ENCODE results near the gene WDR11. TPM values are rescaled to one million over a fixed set of nuclear protein-coding genes. Genes with fewer than 3 reads are reported as not detected.

WDR11 gene
- total and polyA plus RNA-seq, 10 donors = 28.5 to 94.6 (median 76.1) TPM

DNA sequence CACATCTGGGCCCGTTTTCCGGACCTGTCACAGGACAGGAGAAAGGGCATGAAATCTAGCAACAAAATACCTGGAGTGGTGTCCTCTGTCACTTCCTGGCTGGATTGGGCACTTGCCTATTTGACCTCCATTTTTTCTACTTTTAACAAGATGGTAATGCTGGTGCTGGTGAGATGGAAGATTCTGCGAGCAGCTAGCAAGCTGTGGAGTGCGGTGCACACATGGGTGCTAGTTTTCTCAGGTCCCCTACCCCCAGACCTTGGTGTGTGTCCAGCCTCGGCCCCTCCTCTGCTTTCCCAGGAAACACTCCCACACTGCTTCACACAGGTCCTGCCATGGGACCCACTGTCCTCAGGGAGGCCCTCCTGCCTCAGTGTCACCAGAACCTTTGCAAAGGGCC is 87.7 kb downstream of the WDR11 start:
- intact Hi-C loops (cut with DNase I; ENCODE audit: low total_unique reads) = no loop called here
- H3K4me1 ChIP-seq = peaks cover 0 to 10% (median 7%) of the 10 kb centered on the region in 6 donors
- WGBS, 5 donors = 90 to 93% (median 91%) methylated on average over 5 of the region's 5 CpGs
- H3K27me3 ChIP-seq (replicated peaks in 1 of 7) = peaks cover 0 to 38% (median 0%) of the 10 kb centered on the region in 7 donors
- TF ChIP-seq POLR2A (IDR thresholded peaks at IDR 0.05) = no peak
- H3K27ac ChIP-seq = no peak overlapping the region
- H3K9me3 ChIP-seq = peaks cover 0 to 10% (median 0%) of the 10 kb centered on the region in 8 donors
- H3K36me3 ChIP-seq = no peaks in the 10 kb centered on the region
- no peak for DNase-seq
- no peak overlapping the region for H3K4me3 ChIP-seq

DNA sequence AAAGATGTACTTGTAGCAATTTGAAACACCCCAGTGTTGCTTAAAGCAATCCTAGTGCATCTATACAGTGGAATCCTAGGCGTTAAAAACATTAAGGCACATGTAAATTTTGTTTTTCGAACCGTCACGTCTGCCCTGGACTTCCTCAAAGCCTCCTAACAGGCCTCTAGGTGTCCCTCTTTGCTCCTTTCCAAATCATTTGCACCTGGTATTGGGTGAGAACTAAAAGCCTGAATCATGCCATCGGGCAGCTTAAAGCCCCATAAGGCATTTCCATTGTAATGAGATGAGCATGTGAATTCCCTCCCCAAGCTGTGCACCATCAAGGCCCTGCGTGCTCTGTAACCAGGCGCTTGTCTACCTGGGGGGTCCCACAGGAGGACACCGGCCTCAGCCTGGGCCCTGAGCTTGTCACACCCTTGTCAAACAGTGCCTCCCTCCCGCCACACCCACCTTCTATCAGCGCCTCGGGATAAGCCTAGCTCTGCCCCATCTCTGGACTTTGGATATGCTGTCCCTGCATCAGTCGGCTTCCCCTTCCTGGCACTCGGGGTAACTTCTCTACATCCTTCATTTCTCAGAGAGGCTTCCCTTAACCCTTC is 89.2 kb downstream of the WDR11 start:
- peaks cover 0 to 10% (median 7%) of the 10 kb centered on the region in 6 donors for H3K4me1 ChIP-seq
- H3K9me3 ChIP-seq = peaks cover 0 to 10% (median 0%) of the 10 kb centered on the region in 8 donors
- DNase-seq = no peak
- H3K4me3 ChIP-seq = no peak overlapping the region
- H3K27me3 ChIP-seq (replicated peaks in 1 of 7) = peaks cover 0 to 38% (median 0%) of the 10 kb centered on the region in 7 donors
- H3K36me3 ChIP-seq = no peaks in the 10 kb centered on the region
- 53 to 70% (median 57%) methylated on average over 13 of the region's 13 CpGs for WGBS, 5 donors
- TF ChIP-seq POLR2A (IDR thresholded peaks at IDR 0.05) = no peak
- TF ChIP-seq, protein P1, sequence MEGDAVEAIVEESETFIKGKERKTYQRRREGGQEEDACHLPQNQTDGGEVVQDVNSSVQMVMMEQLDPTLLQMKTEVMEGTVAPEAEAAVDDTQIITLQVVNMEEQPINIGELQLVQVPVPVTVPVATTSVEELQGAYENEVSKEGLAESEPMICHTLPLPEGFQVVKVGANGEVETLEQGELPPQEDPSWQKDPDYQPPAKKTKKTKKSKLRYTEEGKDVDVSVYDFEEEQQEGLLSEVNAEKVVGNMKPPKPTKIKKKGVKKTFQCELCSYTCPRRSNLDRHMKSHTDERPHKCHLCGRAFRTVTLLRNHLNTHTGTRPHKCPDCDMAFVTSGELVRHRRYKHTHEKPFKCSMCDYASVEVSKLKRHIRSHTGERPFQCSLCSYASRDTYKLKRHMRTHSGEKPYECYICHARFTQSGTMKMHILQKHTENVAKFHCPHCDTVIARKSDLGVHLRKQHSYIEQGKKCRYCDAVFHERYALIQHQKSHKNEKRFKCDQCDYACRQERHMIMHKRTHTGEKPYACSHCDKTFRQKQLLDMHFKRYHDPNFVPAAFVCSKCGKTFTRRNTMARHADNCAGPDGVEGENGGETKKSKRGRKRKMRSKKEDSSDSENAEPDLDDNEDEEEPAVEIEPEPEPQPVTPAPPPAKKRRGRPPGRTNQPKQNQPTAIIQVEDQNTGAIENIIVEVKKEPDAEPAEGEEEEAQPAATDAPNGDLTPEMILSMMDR (IDR thresholded peaks at IDR 0.05 in 8 of 11, conservative IDR thresholded peaks at IDR 0.05 in 3 of 11) = no peak
- no peak for TF ChIP-seq POLR2AphosphoS5 (IDR thresholded peaks at IDR 0.05)
- H3K27ac ChIP-seq = no peak overlapping the region
- intact Hi-C loops (cut with DNase I; ENCODE audit: low total_unique reads) = loop anchor here (5.0 kb wide), 2 partner anchors 797 to 957 kb away; no protein-coding TSS in a partner anchor

DNA sequence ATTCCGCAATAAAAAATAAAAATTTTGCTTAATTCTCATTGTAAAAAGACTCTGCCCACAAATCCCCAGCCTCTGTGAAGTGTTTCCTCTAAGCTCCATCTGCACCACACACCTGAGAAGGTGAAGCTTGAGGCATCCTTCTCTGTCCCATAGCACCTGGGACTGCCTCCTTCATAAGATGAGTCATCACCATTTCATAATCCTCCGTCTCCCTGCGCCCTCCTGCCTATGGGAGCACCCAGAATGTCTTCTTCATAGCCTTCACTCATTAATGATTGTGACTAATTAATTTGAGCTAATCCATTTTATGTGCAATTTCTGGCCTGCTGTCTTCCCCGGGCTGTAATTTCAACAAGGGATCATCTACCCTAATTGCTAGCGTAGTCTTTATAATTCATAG is 90.3 kb downstream of the WDR11 start:
- Histone ChIP-seq H3K27ac (no peak overlapping the region), H3K27me3 (replicated peaks in 1 of 7) (peaks cover 0 to 38% (median 0%) of the 10 kb centered on the region in 7 donors), H3K4me3 (no peak overlapping the region), H3K4me1 (peaks cover 0 to 10% (median 7%) of the 10 kb centered on the region in 6 donors), H3K9me3 (peaks cover 0 to 6% (median 0%) of the 10 kb centered on the region in 8 donors), H3K36me3 (no peaks in the 10 kb centered on the region)
- TF ChIP-seq, protein P1 (IDR thresholded peaks at IDR 0.05 in 8 of 11, conservative IDR thresholded peaks at IDR 0.05 in 3 of 11) = no peak
- TF ChIP-seq POLR2A (IDR thresholded peaks at IDR 0.05) (no peak), POLR2AphosphoS5 (IDR thresholded peaks at IDR 0.05) (no peak)
- DNase-seq = no peak
- WGBS, 5 donors = 79 to 94% (median 86%) methylated on average over 1 to 5 of the region's 5 CpGs
- intact Hi-C loops (cut with DNase I; ENCODE audit: low total_unique reads) = loop anchor here (5.0 kb wide), 2 partner anchors 796 to 956 kb away; no protein-coding TSS in a partner anchor

DNA sequence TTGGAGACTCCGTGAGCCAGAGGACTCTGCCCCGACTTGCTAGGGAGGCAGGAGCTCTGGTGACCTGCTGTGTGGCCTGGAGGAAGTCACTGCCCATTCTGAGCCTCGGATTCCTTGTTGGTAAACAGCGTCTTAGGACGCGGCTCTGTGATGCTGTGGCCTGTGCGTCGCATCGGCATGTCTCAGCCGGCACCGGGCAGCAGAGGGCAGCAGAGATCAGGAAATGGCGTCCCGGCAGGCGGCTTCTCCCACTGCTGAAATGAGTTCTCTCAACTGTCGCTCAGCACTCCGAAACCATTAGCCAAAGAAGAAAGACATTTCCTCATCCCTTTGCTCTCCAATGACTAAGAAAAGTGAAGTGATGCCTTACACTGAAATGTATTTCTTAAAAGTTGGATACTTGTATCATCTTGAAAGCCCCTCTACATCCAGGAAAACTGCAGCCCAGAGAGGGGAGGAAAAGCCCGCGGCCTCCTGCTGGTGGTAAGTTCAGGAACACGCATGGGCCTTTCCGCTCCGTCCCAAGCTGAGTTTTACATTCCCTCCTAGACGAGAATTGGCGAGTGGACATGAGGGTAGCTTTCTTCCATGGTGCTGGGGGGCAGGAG is 91.7 kb downstream of the WDR11 start:
- DNase-seq = peak; percentile 90
- Histone ChIP-seq H3K36me3 (no peaks in the 10 kb centered on the region), H3K9me3 (no peaks in the 10 kb centered on the region), H3K27ac (no peak overlapping the region), H3K4me1 (peaks cover 0 to 10% (median 7%) of the 10 kb centered on the region in 6 donors), H3K27me3 (replicated peaks in 1 of 7) (peaks cover 0 to 46% (median 0%) of the 10 kb centered on the region in 7 donors), H3K4me3 (peak overlapping the region in 1 of 8 donors; percentile 21)
- intact Hi-C loops (cut with DNase I; ENCODE audit: low total_unique reads) = loop anchor here (5.0 kb wide), 2 partner anchors 794 to 954 kb away; no protein-coding TSS in a partner anchor
- no peak for TF ChIP-seq POLR2A (IDR thresholded peaks at IDR 0.05)
- TF ChIP-seq, protein P1 (IDR thresholded peaks at IDR 0.05 in 8 of 11, conservative IDR thresholded peaks at IDR 0.05 in 3 of 11) = peak; percentile 52 to 92 (median 82)
- TF ChIP-seq POLR2AphosphoS5 (IDR thresholded peaks at IDR 0.05) = peak in 2 of 3 donors; percentile 21 to 27
- WGBS, 5 donors = 9 to 19% (median 14%) methylated on average over 17 to 23 of the region's 23 CpGs

All from spleen (tissue), 11 donors.